ENCODE results near the gene HOOK2. TPM values are rescaled to one million over a fixed set of nuclear protein-coding genes. Genes with fewer than 3 reads are reported as not detected.

The HOOK2 gene
- total and polyA plus RNA-seq, 2 of the 13 experiments (the other 11 are each of a cell fraction or from before 2014, with no cell fraction given) = 9.2 to 12.9 TPM

DNA sequence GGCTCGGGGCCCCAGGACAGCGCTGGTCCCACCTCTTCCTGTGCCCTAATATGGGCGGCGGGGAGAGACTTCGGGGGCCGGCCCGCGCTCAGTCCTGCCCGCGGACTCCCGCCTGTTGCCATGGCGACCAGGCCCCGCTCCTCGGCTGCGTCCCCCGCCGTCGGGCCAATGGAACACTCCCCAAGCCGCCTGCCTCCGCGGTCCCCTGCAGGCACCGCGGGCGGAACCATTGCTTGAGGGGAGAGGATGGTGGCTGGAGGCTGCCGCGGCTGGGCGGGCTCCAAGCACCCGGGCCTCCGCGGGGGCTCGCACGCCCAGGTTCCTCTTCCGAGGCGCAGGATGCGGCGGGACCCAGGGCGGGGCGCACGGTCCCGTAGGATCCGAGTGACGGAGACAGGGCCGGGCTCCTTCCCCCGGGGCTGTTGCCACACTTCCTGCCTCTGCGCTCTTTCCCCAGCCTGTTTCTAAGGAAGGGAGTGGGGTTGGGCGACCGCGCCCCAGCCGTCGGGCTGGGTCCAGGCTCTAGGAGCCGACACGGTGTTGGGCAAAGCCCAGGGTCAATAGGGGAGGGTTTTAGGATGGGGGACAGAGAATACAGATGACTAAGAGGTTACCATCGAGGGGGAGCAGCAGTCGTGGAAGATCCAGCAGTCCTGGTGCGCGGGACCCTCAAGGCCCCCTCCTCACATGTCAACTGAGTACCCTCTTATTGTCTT, 14.7 kb upstream of the HOOK2 start (continued):
- TF ChIP-seq HNRNPL (IDR thresholded peaks at IDR 0.05; ENCODE audit: low read depth, low read length) (no peak), ZNF260 (CRISPR knock-in tag; IDR thresholded peaks at IDR 0.05; ENCODE audit: borderline replicate concordance, low read depth) (no peak), SP1 (IDR thresholded peaks at IDR 0.05) (no peak), SP1 (CRISPR knock-in tag; IDR thresholded peaks at IDR 0.05) (peak; percentile 26; the same call in 1 of the 2 replicates), MEIS2 (CRISPR knock-in tag; IDR thresholded peaks at IDR 0.05) (no peak), ETV6 (CRISPR knock-in tag; conservative IDR thresholded peaks at IDR 0.05) (no peak), ZNF550 (CRISPR knock-in tag; IDR thresholded peaks at IDR 0.05; ENCODE audit: borderline replicate concordance) (no peak), TBP (CRISPR knock-in tag; IDR thresholded peaks at IDR 0.05) (no peak), ZNF382 (CRISPR knock-in tag; IDR thresholded peaks at IDR 0.05; ENCODE audit: borderline replicate concordance) (no peak), ZNF292 (CRISPR knock-in tag; IDR thresholded peaks at IDR 0.05; ENCODE audit: borderline replicate concordance, low read depth) (no peak), ZSCAN12 (CRISPR knock-in tag; IDR thresholded peaks at IDR 0.05) (no peak), TBX3 (IDR thresholded peaks at IDR 0.05; ENCODE audit: borderline replicate concordance) (no peak), HNF4A (CRISPR knock-in tag; IDR thresholded peaks at IDR 0.05) (no peak), MTF1 (CRISPR knock-in tag; IDR thresholded peaks at IDR 0.05) (no peak), SMC3 (IDR thresholded peaks at IDR 0.05; ENCODE audit: low read length) (no peak), HDAC1 (CRISPR knock-in tag; IDR thresholded peaks at IDR 0.05) (peak; percentile 75), SKI (IDR thresholded peaks at IDR 0.05; ENCODE audit: partially characterized antibody) (no peak), FOXK1 (CRISPR knock-in tag; IDR thresholded peaks at IDR 0.05; ENCODE audit: borderline replicate concordance, low read depth) (peak; percentile 38; the same call in 1 of the 2 replicates), ZNF20 (CRISPR knock-in tag; IDR thresholded peaks at IDR 0.05) (no peak), ARHGAP35 (CRISPR knock-in tag; IDR thresholded peaks at IDR 0.05; ENCODE audit: borderline replicate concordance) (no peak), ZSCAN22 (CRISPR knock-in tag; IDR thresholded peaks at IDR 0.05) (no peak), RCOR2 (CRISPR knock-in tag; IDR thresholded peaks at IDR 0.05) (no peak)
- TF ChIP-seq, protein P1, sequence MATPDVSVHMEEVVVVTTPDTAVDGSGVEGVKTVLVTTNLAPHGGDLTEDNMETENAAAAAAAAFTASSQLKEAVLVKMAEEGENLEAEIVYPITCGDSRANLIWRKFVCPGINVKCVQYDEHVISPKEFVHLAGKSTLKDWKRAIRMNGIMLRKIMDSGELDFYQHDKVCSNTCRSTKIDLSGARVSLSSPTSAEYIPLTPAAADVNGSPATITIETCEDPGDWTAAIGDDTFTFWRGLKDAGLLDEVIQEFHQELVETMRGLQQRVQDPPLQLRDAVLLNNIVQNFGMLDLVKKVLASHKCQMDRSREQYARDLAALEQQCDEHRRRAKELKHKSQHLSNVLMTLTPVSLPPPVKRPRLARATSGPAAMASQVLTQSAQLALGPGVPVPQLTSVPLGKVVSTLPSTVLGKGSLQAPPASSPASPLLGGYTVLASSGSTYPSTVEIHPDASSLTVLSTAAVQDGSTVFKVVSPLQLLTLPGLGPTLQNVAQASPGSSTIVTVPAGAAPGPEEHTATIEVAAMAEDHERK (CRISPR knock-in tag; IDR thresholded peaks at IDR 0.05; ENCODE audit: low read depth) = no peak
- TF ChIP-seq, protein P2, sequence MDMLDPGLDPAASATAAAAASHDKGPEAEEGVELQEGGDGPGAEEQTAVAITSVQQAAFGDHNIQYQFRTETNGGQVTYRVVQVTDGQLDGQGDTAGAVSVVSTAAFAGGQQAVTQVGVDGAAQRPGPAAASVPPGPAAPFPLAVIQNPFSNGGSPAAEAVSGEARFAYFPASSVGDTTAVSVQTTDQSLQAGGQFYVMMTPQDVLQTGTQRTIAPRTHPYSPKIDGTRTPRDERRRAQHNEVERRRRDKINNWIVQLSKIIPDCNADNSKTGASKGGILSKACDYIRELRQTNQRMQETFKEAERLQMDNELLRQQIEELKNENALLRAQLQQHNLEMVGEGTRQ (IDR thresholded peaks at IDR 0.05; ENCODE audit: low read depth, low read length) = no peak
- TF ChIP-seq, protein P2 (CRISPR knock-in tag; IDR thresholded peaks at IDR 0.05; ENCODE audit: borderline replicate concordance) = peak; percentile 85; the same call in 1 of the 2 replicates
- TF ChIP-seq, protein P3, sequence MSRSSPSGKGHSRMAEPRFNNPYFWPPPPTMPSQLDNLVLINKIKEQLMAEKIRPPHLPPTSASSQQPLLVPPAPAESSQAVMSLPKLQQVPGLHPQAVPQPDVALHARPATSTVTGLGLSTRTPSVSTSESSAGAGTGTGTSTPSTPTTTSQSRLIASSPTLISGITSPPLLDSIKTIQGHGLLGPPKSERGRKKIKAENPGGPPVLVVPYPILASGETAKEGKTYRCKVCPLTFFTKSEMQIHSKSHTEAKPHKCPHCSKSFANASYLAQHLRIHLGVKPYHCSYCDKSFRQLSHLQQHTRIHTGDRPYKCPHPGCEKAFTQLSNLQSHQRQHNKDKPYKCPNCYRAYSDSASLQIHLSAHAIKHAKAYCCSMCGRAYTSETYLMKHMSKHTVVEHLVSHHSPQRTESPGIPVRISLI (CRISPR knock-in tag; IDR thresholded peaks at IDR 0.05; ENCODE audit: borderline replicate concordance) = no peak
- TF ChIP-seq, protein P4, sequence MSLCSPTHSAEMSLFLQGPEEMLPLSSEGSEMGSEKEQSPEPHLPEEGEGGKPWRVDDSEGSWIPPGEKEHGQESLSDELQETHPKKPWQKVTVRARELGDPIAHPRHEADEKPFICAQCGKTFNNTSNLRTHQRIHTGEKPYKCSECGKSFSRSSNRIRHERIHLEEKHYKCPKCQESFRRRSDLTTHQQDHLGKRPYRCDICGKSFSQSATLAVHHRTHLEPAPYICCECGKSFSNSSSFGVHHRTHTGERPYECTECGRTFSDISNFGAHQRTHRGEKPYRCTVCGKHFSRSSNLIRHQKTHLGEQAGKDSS (CRISPR knock-in tag; IDR thresholded peaks at IDR 0.05; ENCODE audit: borderline replicate concordance, low read depth) = 0 out of 2 replicates have a peak, but pooled peaks have one; percentile 23

Data from HepG2 (cell line).